Astrocyte (in vitro differentiated cells and primary cell): Measurements from ENCODE around the gene RASL10A. TPM values are rescaled to one million over a fixed set of nuclear protein-coding genes. Genes with fewer than 3 reads are reported as not detected.
A peak's percentile ranks its signal among the peaks of the same experiment; 100 is the strongest.

Experiments
- DNase-seq: peaks from one replicate; pipeline ENCODE4 v3.0.0-alpha.2; 2010; ENCODE audit warnings: low read depth
- FAIRE-seq: peaks from 2 replicates; lab custom pipeline; 2011; peaks lifted over from hg19 to GRCh38; lab: Jason Lieb, UNC
- H2AFZ ChIP-seq: 2 replicates; pipeline ENCODE4 v1.6.0; 2012; ENCODE audit warnings: low read depth, low read length, inconsistent platforms
- H3K27ac ChIP-seq: 2 replicates; pipeline ENCODE4 v1.5.1; 2011; ENCODE audit warnings: low read depth, low read length, inconsistent platforms
- H3K27me3 ChIP-seq: 2 replicates; pipeline ENCODE4 v1.6.0; 2011; ENCODE audit warnings: low read length, inconsistent platforms; ENCODE audit not compliant: insufficient read depth
- H3K36me3 ChIP-seq: 2 replicates; pipeline ENCODE4 v1.5.1; 2011; ENCODE audit warnings: low read length, inconsistent platforms; ENCODE audit not compliant: insufficient read depth
- H3K4me1 ChIP-seq: 2 replicates; pipeline ENCODE4 v1.5.1; 2011; ENCODE audit warnings: low read length, inconsistent platforms; ENCODE audit not compliant: insufficient read depth
- H3K4me2 ChIP-seq: 2 replicates; pipeline ENCODE4 v1.6.0; 2012; ENCODE audit warnings: low read length, inconsistent platforms
- H3K4me3 ChIP-seq: 2 replicates; pipeline ENCODE4 v1.5.1; 2011; ENCODE audit warnings: low read depth, mild to moderate bottlenecking, low read length, inconsistent platforms; ENCODE audit not compliant: insufficient read depth
- H3K79me2 ChIP-seq: 2 replicates; pipeline ENCODE4 v1.6.0; 2012; ENCODE audit warnings: mild to moderate bottlenecking, low read length, inconsistent platforms; ENCODE audit not compliant: insufficient read depth
- H3K9ac ChIP-seq: 2 replicates; pipeline ENCODE4 v1.6.0; 2012; ENCODE audit warnings: mild to moderate bottlenecking, low read length, inconsistent platforms
- H3K9me3 ChIP-seq: 2 replicates; pipeline ENCODE4 v1.5.1; 2012; ENCODE audit warnings: low read depth, mild to moderate bottlenecking, low read length, inconsistent platforms; ENCODE audit not compliant: insufficient read depth
- H4K20me1 ChIP-seq: 2 replicates; pipeline ENCODE4 v1.6.0; 2012; ENCODE audit warnings: low read length, inconsistent platforms; ENCODE audit not compliant: insufficient read depth
- H3K27ac Mint-ChIP-seq: one replicate; pipeline ENCODE4 v1.8.0; 2021; ENCODE audit warnings: mild to moderate bottlenecking, mixed read lengths; ENCODE audit not compliant: unreplicated experiment
- H3K27me3 Mint-ChIP-seq: one replicate; pipeline ENCODE4 v1.8.0; 2021; ENCODE audit warnings: low read depth, mixed read lengths; ENCODE audit not compliant: unreplicated experiment
- H3K36me3 Mint-ChIP-seq: one replicate; pipeline ENCODE4 v1.8.0; 2021; ENCODE audit warnings: low read depth, mixed read lengths; ENCODE audit not compliant: unreplicated experiment
- H3K4me1 Mint-ChIP-seq: one replicate; pipeline ENCODE4 v1.8.0; 2021; ENCODE audit warnings: low read depth, mixed read lengths; ENCODE audit not compliant: unreplicated experiment
- H3K4me3 Mint-ChIP-seq: one replicate; pipeline ENCODE4 v1.8.0; 2021; ENCODE audit warnings: mild to moderate bottlenecking, moderate library complexity, mixed read lengths; ENCODE audit not compliant: unreplicated experiment
- H3K9me3 Mint-ChIP-seq: one replicate; pipeline ENCODE4 v1.8.0; 2021; ENCODE audit warnings: mild to moderate bottlenecking, mixed read lengths; ENCODE audit not compliant: unreplicated experiment
- EZH2 ChIP-seq: IDR thresholded peaks from 2 replicates; pipeline ENCODE4 v1.6.1; 2012; ENCODE audit warnings: mild to moderate bottlenecking, low read length, inconsistent platforms; ENCODE audit not compliant: insufficient read depth
- total RNA-seq: library from RNA; stranded (reverse); gene quantifications from 2 replicates; pipeline ENCODE4 v1.2.1, GENCODE V29; 2021
- TF ChIP-seq, protein P1 (sequence below): IDR thresholded peaks from 2 replicates; pipeline ENCODE4 v1.5.1; 2011; ENCODE audit warnings: low read depth, mild to moderate bottlenecking, inconsistent platforms, low read length, moderate library complexity; ENCODE audit not compliant: insufficient read depth

RASL10A gene
- total RNA-seq, 1 donor from 2014 or later: 1.5 TPM

DNA sequence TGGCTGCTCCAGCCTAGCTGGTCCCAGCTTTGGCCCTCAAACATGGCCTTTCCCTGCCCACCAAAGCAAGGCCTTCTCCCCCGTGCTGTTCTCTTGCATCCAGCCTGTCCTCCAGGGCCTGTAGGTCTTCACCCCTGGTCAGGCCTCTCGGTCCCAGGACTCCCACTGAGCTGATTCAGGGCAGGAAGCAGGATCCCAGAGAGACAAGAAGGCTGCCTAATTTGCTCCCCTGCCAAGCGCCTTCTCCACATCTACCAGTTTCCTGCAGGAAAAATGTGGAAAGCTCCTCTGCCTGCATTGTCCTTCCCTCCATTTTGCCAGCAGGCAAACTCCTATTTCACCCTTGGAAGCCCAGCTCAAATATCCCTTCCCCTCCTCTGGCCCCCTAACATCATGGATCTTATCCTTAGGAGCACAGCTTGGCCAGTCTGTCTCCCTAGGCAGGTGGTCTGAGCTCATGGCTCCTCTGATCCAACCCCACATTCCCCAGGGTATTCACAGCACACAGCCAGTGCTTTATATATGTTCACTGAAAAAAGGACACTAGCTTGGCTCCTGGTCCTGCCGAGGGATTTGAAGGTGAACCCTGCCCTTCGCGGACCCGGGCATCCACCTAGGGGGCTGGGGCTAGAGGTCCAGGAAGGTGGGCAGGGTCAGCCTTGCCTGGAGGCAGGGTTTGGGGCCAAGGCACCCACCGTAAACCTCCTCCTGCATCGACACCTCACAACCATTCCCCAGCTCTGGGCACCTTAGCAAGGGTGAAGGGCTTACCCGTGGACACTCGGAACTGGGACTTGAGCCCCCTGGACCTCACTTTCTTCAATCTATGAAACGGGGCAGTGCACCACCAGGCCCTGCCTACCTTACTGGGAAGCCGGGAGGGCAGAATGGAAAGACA lies 48.7 kb downstream of the RASL10A start:
- H3K27me3 ChIP-seq: no peaks in the 10 kb centered on the region
- no peaks in the 10 kb centered on the region for H3K9me3 ChIP-seq
- FAIRE-seq: no peak
- H3K79me2 ChIP-seq: peaks cover 62% of the 10 kb centered on the region
- peaks cover 37% of the 10 kb centered on the region for H3K4me1 ChIP-seq
- H3K27ac ChIP-seq: peak overlapping the region; percentile 100
- Mint-ChIP-seq H3K4me3 (peak overlapping the region; percentile 95), H3K9me3 (no peaks in the 10 kb centered on the region), H3K4me1 (peaks cover 23% of the 10 kb centered on the region), H3K27me3 (no peaks in the 10 kb centered on the region), H3K27ac (peak overlapping the region; percentile 99), H3K36me3 (peaks cover 9% of the 10 kb centered on the region)
- DNase-seq: no peak
- peaks cover 10% of the 10 kb centered on the region for H3K36me3 ChIP-seq
- peak overlapping the region; percentile 99 for H2AFZ ChIP-seq
- H3K9ac ChIP-seq: peak overlapping the region; percentile 100
- peaks cover 34% of the 10 kb centered on the region for H4K20me1 ChIP-seq
- H3K4me2 ChIP-seq: peak overlapping the region; percentile 89
- H3K4me3 ChIP-seq: peak overlapping the region; percentile 98
- TF ChIP-seq, protein P1, sequence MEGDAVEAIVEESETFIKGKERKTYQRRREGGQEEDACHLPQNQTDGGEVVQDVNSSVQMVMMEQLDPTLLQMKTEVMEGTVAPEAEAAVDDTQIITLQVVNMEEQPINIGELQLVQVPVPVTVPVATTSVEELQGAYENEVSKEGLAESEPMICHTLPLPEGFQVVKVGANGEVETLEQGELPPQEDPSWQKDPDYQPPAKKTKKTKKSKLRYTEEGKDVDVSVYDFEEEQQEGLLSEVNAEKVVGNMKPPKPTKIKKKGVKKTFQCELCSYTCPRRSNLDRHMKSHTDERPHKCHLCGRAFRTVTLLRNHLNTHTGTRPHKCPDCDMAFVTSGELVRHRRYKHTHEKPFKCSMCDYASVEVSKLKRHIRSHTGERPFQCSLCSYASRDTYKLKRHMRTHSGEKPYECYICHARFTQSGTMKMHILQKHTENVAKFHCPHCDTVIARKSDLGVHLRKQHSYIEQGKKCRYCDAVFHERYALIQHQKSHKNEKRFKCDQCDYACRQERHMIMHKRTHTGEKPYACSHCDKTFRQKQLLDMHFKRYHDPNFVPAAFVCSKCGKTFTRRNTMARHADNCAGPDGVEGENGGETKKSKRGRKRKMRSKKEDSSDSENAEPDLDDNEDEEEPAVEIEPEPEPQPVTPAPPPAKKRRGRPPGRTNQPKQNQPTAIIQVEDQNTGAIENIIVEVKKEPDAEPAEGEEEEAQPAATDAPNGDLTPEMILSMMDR: no peak
- TF ChIP-seq EZH2: no peak

DNA sequence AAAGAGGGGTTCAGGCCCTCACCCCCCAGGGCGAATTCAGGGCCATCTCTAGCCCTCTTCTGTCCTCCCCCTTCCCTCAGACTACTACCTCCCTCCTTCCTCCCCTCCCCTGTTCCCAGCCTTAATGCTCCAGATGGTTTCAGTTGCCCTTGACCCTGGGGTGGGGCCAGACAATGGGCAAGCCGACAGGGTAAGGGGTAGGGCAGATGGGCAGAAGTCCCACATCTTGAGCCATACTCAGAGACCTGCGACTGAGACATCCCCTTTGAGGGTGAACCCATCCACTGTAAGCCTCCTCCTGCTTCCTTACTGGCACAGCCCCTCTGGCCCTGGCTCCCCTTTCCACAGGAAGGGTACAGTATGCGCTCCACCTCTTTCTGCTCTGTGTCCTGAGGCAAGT lies 49.6 kb downstream of the RASL10A start:
- H3K4me1 ChIP-seq: peaks cover 28% of the 10 kb centered on the region
- H3K4me2 ChIP-seq: peak overlapping the region; percentile 89
- peaks cover 9% of the 10 kb centered on the region for H3K36me3 ChIP-seq
- H3K27ac ChIP-seq: no peak overlapping the region
- Mint-ChIP-seq H3K9me3 (no peaks in the 10 kb centered on the region), H3K4me3 (peak overlapping the region; percentile 95), H3K36me3 (peaks cover 9% of the 10 kb centered on the region), H3K4me1 (peaks cover 18% of the 10 kb centered on the region), H3K27me3 (no peaks in the 10 kb centered on the region), H3K27ac (peak overlapping the region; percentile 99)
- H2AFZ ChIP-seq: no peak overlapping the region
- peaks cover 28% of the 10 kb centered on the region for H4K20me1 ChIP-seq
- no peaks in the 10 kb centered on the region for H3K27me3 ChIP-seq
- TF ChIP-seq, protein P1: no peak
- TF ChIP-seq EZH2: no peak
- DNase-seq: no peak
- H3K9ac ChIP-seq: no peak overlapping the region
- H3K9me3 ChIP-seq: no peaks in the 10 kb centered on the region
- FAIRE-seq: no peak
- H3K4me3 ChIP-seq: no peak overlapping the region
- H3K79me2 ChIP-seq: peaks cover 53% of the 10 kb centered on the region

- no peak overlapping the region for H3K4me3 ChIP-seq
- Mint-ChIP-seq H3K4me1 (peaks cover 12% of the 10 kb centered on the region), H3K9me3 (no peaks in the 10 kb centered on the region), H3K27me3 (no peaks in the 10 kb centered on the region), H3K36me3 (peaks cover 9% of the 10 kb centered on the region), H3K4me3 (no peak overlapping the region), H3K27ac (no peak overlapping the region)
- no peak for FAIRE-seq
- no peak overlapping the region for H2AFZ ChIP-seq
- no peak overlapping the region for H3K27ac ChIP-seq
- TF ChIP-seq, protein P1: no peak
- no peak for TF ChIP-seq EZH2
- H3K27me3 ChIP-seq: no peaks in the 10 kb centered on the region
- no peak overlapping the region for H3K9ac ChIP-seq
- no peaks in the 10 kb centered on the region for H3K9me3 ChIP-seq
- H3K36me3 ChIP-seq: peaks cover 7% of the 10 kb centered on the region
- H4K20me1 ChIP-seq: peaks cover 24% of the 10 kb centered on the region
- no peak overlapping the region for H3K4me2 ChIP-seq
- DNase-seq: no peak
- peaks cover 22% of the 10 kb centered on the region for H3K4me1 ChIP-seq
- H3K79me2 ChIP-seq: peaks cover 47% of the 10 kb centered on the region
These were observed 50.2 kb downstream of the RASL10A start for GRCh38 chr22:29265305-29265704.
